Stimulated activated CD4-positive, alpha-beta T cell treated with anti-CD3 and anti-CD28 coated beads, TNF-alpha, amount 100 ng/mL, for 48 hours (primary cell): ENCODE results near the gene ITIH6.

Experiments
- DNase-seq, 3 donors: peaks; one replicate each; pipeline ENCODE4 v3.0.0-alpha.2; 2020; ENCODE audit warnings: low read depth in 3 of 3

The ITIH6 gene

GRCh38 chrX:54711735-54712134, 86.3 kb downstream of the ITIH6 start:
- no peak for DNase-seq

GRCh38 chrX:54710920-54711319, 87.1 kb downstream of the ITIH6 start:
- DNase-seq, result no peak

GRCh38 chrX:54708404-54708803, 89.7 kb downstream of the ITIH6 start:
- no peak for DNase-seq
